Lower leg skin (tissue), 3 donors: ENCODE data around the gene FRA10AC1.

ENCODE experiments used
- CTCF ChIP-seq, 3 donors: fragments of 450-650 bp; IDR thresholded peaks; one replicate each; pipeline ENCODE4 v1.5.1; 2016; ENCODE audit warnings: antibody characterized with exemption in 3 of 3, mild to moderate bottlenecking in 3 of 3, moderate library complexity in 2 of 3
- POLR2A ChIP-seq, 2 donors: fragments of 450-650 bp; IDR thresholded peaks; one replicate each; pipeline ENCODE4 v1.6.1; 2016 to 2017; ENCODE audit warnings: antibody characterized with exemption in 2 of 2, mild to moderate bottlenecking in 1 of 2, moderate library complexity in 1 of 2

- TF ChIP-seq CTCF (IDR thresholded peaks at IDR 0.05) = no peak
- no peak for TF ChIP-seq POLR2A (IDR thresholded peaks at IDR 0.05)
These were observed 2.1 kb upstream of the FRA10AC1 start for GRCh38 chr10:93704451-93704850.
